GM23248 (cell line): ENCODE data around the gene OPTN.

Source experiments
- EZH2 ChIP-seq: fragments of 200-600 bp; sonication (generic); IDR thresholded peaks from 2 replicates; pipeline ENCODE4 v1.6.1; 2018; ENCODE audit warnings: antibody characterized with exemption, mild to moderate bottlenecking; ENCODE audit not compliant: insufficient read depth, poor library complexity, severe bottlenecking
- EZH2phosphoT487 ChIP-seq: fragments of 200-600 bp; sonication (generic); IDR thresholded peaks from 2 replicates; pipeline ENCODE4 v1.6.1; 2018; ENCODE audit warnings: antibody characterized with exemption, moderate library complexity, mild to moderate bottlenecking, low read depth; ENCODE audit not compliant: insufficient read depth

DNA sequence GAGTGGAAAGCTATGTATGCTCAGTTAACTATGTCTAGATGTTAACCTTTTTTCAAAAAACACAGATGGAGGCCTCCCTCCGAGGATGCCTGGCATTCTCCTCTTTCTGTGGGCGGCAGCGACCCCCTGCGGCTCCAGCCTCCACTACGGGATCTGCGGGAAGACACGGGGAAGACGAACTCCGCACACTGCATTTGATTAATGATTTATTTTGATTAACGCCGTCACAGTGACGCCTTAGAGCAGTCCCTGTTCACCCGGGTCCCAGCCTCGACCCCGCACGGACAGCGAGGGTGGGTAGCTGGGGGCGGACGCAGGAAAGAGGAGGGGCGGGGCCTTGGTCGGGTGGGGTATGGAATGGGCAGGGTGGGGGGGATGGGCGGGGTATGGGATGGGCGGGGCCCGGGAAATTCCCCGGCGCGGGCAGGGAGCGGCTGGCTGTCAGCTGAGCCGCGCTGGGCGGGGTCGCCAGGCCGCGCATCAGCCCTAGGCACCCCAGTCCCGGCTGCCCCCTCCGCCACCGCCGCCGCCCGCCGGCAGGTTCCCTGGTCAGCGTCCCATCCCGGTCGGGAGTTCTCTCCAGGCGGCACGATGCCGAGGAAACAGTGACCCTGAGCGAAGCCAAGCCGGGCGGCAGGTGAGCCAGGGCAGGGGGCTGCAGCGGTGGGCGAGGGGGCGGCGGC, at the start of gene OPTN:
- TF ChIP-seq EZH2 (no peak), EZH2phosphoT487 (no peak)
